ENCODE measurements around the gene BPIFA2.
"Not testable (repeated sequence)": the region's sequence is repeated elsewhere in the genome, so short reads cannot be mapped to it uniquely, and the experiment has no call there.

The BPIFA2 gene, protein sequence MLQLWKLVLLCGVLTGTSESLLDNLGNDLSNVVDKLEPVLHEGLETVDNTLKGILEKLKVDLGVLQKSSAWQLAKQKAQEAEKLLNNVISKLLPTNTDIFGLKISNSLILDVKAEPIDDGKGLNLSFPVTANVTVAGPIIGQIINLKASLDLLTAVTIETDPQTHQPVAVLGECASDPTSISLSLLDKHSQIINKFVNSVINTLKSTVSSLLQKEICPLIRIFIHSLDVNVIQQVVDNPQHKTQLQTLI

DNA sequence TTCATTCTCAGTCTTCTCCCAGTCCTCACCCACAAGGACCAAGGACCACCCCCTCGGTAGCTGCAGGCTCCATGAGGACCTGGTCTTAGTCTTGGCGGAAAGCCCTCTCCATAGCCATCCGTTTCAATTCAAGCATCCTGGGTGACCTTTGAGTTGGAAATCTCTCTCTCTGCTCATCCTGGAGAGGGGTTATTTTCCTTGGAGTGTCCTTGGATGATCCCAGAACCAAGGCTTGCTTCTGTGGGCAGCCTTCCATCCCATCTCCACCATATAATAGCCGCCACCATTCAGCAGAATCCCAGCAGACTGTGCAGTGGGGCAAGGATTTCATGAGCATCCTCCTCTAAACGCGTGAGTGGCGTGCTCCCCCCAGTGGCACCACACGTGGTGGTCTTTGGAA is at the start of gene BPIFA2:
BPIFA2 (plus strand) TSS at position 301 of the 400 bp plus-strand sequence. CDS start 987 bp downstream, outside the sequence.
- FAIRE-seq = no peak

DNA sequence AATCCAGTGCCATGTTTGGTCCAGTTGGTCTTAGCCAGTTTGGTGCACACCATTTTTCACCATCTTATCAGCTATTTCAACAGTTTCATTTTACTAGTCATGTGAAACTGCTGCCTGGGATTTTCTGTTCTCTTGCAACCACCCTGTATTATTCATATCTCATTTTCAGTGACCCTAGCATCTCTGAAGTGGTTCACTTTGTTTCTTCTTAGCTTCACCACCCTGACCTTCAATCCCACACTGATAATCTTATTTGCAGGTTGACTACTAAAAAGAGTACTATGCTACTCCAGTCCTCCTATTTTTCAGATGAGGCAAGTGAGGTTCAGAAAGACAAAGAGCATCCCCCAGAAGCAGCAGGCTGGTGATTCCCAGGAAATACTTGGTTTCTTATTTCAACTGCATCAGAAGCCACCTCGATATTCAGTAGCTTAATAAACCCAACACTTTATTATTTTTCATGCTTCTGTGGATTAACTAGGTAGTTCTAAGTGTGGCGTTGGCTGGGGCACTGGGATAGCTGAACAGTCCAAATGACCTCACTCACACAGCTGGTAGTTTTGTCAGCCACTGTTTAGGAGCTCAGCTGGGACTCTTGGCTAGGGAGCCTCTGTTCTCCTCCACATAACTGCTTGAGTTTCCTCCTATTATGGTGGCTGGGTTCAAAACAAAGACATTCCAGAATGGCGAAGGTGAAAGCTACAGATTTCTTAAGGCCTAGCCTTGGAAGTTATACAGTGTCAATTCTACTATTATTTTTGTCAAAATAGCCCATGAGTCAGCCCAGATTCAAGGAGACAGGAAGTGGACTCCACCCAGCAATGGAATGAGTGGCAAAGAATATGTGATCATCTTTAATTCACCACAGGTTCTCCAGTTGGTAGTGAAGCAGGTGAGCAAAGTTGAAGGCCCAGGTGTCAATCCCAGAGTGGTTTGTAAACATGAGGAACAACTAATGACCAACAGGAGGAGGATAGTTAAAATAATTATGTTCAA is 47.9 kb upstream of the BPIFA2 start:
- FAIRE-seq = no peak

DNA sequence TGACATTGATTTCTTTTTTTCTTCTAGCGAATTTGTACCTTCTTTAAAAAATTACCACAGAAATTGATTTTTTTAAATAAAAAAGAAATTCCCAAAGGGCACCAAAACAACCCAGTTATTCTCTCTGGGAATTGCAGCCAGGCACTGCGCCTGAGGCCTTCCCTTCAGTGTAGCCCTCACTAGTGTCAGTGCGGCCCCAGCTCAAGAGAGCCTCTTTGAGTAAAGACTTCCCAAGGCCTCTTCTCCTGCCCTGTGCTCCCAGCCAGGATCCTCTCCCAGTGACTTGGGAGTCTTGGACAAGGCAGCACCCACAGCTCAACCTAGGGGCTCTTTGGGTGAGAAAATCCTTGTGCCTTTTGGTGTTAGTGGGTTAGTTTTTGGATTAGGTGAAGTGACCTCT is 47.0 kb upstream of the BPIFA2 start:
- no peak for FAIRE-seq

GRCh38 chr20:33122297-33122696 is 45.7 kb upstream of the BPIFA2 start:
- not testable (repeated sequence) for FAIRE-seq

DNA sequence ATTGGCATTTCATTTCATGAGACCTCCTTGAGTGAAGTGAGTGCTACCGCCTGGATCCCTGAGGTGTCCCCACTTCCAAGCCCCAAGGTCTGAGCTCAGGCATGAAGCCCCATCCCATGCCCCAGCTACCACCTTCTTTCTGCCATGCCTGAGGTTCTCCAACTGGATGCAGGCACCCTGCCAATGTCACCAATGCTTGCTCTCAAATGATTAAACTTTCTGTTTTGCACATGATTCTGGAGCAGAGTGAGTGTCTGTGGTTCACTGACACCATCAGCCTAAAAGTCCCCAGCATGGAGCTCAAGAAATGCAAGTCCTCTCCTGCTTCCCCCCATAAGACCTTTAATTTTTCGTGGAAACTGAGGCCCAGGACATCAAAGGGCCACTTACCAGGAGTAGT is 43.7 kb upstream of the BPIFA2 start:
- FAIRE-seq = no peak

DNA sequence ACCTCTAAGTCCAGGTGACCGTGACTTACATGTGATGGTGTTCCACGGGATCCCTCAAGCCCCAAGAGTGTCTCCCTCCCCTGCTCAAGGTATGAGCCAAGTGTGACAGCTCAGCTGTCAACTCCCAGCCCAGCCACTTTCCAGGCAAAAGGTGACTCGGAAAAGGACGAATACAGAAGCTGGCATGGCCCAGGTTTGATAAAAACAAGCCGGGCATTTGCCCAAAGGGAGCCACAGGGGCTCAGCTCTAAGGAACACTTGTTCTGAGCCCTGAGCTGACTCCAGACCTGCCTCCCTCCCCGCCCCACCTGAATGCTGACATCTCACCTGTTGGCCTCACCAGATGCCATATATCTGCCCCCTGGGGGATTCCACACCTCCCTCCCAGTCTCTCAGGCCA is 43.0 kb upstream of the BPIFA2 start:
- no peak for FAIRE-seq

- FAIRE-seq = no peak
These were observed 42.0 kb upstream of the BPIFA2 start for GRCh38 chr20:33125983-33126382.

DNA sequence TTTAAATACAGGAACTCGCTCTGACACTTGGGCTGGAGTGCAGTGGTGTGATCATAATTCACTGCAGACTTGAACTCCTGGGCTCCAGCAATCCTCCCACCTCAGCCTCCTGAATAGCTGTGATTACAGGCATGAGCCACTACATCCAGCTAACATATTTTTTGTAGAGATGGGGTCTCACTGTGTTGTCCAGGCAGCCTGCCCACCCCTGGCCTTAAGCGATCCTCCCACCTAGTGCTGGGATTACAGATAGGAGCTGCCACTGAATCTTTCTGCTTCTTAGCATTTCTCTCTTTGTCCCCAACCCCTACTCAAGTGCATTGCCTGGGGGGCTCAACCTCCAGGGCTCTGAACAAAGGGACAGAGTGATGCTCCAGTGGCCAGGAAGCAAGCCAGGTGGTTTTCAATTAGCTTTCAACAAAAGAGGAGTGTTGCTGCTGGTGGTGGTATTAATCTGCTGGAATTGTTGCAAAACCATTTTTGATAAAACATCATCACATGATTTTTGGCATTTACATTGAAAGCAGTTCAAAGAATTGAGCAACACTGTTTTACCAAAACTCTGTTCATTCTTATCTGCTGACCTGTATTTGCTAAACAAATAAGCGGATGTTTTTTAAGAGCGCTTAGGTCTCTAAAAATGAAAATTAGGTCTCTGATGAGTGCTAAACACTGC is 40.4 kb upstream of the BPIFA2 start:
- no peak for FAIRE-seq

DNA sequence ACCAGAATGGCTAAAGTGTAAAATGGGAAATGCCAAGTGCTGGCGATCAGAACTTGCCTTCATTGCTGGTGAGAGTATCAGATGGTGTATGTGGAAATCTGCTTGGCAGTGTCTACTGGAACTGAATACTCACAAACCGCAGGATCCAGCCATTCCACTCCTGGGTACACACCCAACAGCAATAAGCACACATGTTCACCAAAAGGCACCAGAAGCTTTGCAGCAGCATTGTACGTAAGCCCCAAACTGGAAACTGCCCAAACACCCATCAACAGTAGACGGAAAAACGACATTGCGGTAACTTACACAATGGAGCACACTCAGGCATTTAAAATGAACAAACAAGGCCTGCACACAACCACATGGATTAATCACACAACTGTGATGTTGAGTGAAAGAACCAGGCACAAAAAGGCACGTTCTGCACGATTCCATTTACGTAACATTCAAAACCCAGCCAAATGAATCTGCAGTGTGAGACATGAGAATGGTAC is 37.3 kb upstream of the BPIFA2 start:
- FAIRE-seq = no peak

DNA sequence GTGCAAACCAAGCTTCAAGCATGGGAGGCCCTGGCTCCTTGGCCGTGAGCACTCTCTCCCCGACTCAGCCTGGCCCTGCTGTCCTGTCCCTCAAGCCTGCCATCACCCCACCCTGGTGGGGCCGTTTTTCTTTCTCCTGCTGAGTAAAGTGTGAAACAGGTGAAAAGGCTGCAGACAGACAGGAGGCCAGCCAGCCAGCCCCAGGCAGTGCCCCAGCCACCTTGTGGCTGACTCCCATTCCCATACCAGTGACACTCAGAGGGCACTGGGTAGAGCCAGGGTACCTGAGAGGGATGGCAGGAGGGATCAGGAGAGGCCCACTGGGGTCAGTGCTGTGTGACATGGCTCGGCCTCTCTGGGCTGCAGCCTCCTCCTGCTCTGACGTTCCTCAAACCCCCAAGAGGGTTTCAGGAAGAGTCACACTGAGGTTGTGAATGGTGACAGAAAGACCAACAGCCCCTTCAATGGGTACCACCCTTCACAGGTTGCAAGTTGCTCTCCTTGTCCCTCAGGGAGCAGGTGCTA is 35.9 kb upstream of the BPIFA2 start:
- FAIRE-seq = no peak

- no peak for FAIRE-seq
These were observed 35.2 kb upstream of the BPIFA2 start for GRCh38 chr20:33132513-33133372.

GRCh38 chr20:33133373-33133941 is 34.5 kb upstream of the BPIFA2 start:
- FAIRE-seq = no peak

DNA sequence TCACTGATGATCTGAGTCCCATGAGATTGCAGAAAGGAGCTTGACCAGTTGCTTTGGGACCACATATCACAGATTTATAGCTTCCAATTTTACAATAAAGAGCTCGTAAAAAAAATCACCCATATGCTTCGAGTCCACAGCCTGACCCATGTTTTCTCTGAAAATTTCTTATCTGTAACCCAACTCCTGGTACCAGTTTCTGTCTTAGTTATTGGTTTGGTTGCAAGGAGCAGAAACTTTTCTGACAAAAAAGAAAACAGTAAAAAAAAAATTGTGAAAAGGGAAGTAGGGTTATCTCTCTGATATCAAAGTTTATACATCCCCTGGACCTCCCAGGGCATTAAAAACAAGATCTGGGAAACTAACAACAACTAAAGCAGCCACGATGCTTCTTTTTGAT is 30.8 kb upstream of the BPIFA2 start:
- FAIRE-seq = no peak

DNA sequence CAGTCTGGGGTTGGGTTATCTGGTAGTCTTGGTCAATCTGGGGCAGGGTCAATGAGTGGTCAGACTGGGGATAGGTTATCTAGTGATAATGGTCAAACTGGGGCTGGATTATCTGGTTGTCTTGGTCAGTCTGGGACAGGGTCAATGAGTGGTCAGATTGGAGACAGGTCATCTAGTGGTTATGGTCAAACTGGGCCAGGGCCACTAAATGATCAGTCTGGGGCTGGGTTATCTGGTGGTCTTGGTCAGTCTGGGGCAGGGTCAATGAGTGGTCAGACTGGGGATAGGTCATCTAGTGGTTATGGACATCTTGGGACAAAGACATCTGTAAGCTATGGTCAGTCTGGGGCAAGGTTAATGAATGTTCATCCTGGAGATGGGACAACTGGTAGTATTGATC is 28.5 kb upstream of the BPIFA2 start:
- no peak for FAIRE-seq

- no peak for FAIRE-seq
These were observed 22.4 kb upstream of the BPIFA2 start for GRCh38 chr20:33145521-33145920.

DNA sequence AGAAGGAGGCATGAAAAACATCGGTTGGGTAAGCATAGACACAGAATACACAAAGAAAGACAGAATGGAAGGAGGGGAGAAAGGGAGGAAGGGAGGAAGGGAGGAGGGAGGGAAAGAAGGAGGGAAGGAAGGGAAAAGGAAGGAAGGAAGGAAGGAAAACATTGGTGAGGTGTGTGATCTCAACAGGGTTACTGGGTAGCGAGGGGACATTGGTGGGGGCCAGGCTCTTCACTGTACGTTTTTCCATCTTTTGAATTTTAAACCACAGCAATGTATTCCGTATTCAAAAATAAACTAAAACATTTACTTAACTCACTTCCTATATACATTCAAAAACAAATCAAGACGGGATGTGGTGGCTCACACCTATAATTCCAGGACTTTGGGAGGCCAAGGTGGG is 20.7 kb upstream of the BPIFA2 start:
- FAIRE-seq = no peak

GRCh38 chr20:33148040-33148439 is 19.9 kb upstream of the BPIFA2 start:
- no peak for FAIRE-seq

DNA sequence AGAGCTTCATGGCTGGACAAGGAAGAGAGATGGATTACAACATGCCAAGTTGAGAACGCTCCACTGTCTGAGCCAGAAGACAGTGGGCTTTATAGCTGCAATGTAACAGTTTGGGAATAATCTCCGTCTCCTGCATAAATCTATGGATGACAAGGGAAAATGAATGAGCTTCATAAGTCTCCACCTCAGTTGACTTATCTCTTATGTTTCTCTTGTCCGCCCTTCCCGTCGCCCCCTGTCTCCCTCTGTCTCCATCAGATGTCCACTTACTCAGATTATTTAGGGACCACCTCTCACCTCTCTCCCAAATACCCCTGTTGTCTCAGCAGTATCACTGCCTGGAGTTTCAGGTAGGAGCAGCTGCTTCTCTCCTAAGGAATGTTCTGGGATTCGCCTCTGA is 13.7 kb upstream of the BPIFA2 start:
- FAIRE-seq = no peak

DNA sequence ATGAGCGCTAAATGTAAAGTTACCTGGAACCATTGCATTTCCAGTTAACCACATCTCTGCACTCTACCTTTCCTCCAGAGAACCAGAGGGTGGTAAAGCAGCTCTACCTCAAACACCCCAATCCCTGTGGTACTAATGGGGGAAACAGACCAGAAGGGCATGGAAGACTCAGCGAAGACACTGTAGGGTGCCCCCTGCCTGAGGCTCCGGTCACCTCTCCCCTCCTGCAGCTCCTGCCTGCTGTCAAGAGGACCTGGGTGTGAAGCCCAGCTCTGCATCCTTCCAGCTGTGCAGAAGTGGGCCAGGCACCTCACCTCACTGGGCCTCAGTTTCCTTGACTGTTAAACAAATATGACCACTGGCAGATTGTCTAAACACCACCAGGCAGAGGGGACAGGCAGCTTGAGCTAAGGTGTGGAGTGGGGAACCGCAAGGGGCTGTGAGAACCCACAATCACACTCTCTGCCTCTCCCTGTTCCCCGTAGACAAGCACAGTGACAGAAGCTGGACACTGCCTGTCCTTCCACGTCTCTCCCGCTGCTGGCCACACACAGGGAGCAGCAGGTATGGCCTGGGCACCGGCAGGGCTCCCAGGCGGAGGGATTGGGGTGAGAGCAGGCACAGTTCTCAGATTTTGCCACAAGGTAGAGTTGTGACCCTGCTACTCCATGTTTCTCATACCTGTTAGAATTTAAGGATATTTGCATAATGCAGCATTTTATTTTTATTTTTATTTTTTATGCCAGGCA is 9.1 kb upstream of the BPIFA2 start:
- FAIRE-seq = no peak

GRCh38 chr20:33159713-33160112 is 8.2 kb upstream of the BPIFA2 start:
- no peak for FAIRE-seq

- no peak for FAIRE-seq
These were observed 7.3 kb upstream of the BPIFA2 start for GRCh38 chr20:33160681-33161080.

Data from endometrium (tissue), 2 donors.